K562 (cell line): ENCODE measurements around the gene TENT5A. TPM values are rescaled to one million over a fixed set of nuclear protein-coding genes. Genes with fewer than 3 reads are reported as not detected.

Experiments
- CGGBP1 ChIP-seq: fragments of 250-450 bp; sonication (Bioruptor Pico); IDR thresholded peaks from 2 replicates; pipeline ENCODE4 v1.9.0; 2021; ENCODE audit warnings: mild to moderate bottlenecking
- CSDE1 ChIP-seq, 2 experiments: fragments of 450-650 bp; IDR thresholded peaks; 2 replicates each; pipeline ENCODE4 v1.6.1; 2016; ENCODE audit warnings: mild to moderate bottlenecking in 1 of 2
- IRF1 ChIP-seq: sonication (generic); formaldehyde crosslinking; IDR thresholded peaks from 2 replicates; pipeline ENCODE4 v1.8.0; 2022; ENCODE audit warnings: missing genetic modification reagents, mild to moderate bottlenecking, borderline replicate concordance
- MAFG ChIP-seq: fragments of 450-650 bp; conservative IDR thresholded peaks from 2 replicates; pipeline ENCODE4 v1.6.1; 2016; ENCODE audit warnings: missing genetic modification characterization, missing compliant biosample characterization
- NR3C1 ChIP-seq: sonication (generic); formaldehyde crosslinking; IDR thresholded peaks from 2 replicates; pipeline ENCODE4 v1.8.1; 2022; ENCODE audit warnings: missing genetic modification reagents
- RNF219 ChIP-seq: fragments of 250-450 bp; sonication (Bioruptor Pico); IDR thresholded peaks from 2 replicates; pipeline ENCODE4 v1.5.0; 2022; ENCODE audit warnings: mild to moderate bottlenecking
- SMC3 ChIP-seq: conservative IDR thresholded peaks from 2 replicates; pipeline ENCODE4 v1.6.1; 2011; ENCODE audit warnings: low read depth, low read length, improper control_type of control experiment; ENCODE audit not compliant: insufficient read depth
- TCF7 ChIP-seq: sonication (generic); IDR thresholded peaks from 2 replicates; pipeline ENCODE4 v1.6.1; 2016; ENCODE audit warnings: antibody characterized with exemption, borderline replicate concordance
- ZFX ChIP-seq: sonication (generic); formaldehyde crosslinking; IDR thresholded peaks from 2 replicates; pipeline ENCODE4 v1.8.0; 2022; ENCODE audit warnings: mild to moderate bottlenecking, missing genetic modification reagents, moderate library complexity
- ZNF175 ChIP-seq: fragments of 200-800 bp; sonication (Bioruptor generic); IDR thresholded peaks from 2 replicates; pipeline ENCODE4 v1.6.1; 2016; ENCODE audit warnings: low read depth, mild to moderate bottlenecking, missing genetic modification characterization, missing compliant biosample characterization
- ZNF512 ChIP-seq: IDR thresholded peaks from 2 replicates; pipeline ENCODE4 v1.6.1; 2016; ENCODE audit warnings: missing genetic modification characterization, missing compliant biosample characterization
- ZNF668 ChIP-seq: fragments of 250-450 bp; sonication (Bioruptor Pico); IDR thresholded peaks from 2 replicates; pipeline ENCODE4 v1.8.0; 2022; ENCODE audit warnings: mild to moderate bottlenecking, inconsistent platforms
- ZNF696 ChIP-seq: fragments of 250-450 bp; sonication (Bioruptor Pico); conservative IDR thresholded peaks from 2 replicates; pipeline ENCODE4 v1.4.0; 2020; ENCODE audit warnings: mild to moderate bottlenecking, moderate library complexity
- polyA plus RNA-seq, 8 experiments: library from polyadenylated mRNA; depleted of rRNA in 4 of 8; stranded (reverse) in 5 of 8; unstranded in 3 of 8; fragments of >200 nt; fragmentation: Nextera tagmentation in 2 of 8; fragmentation: Illumina TruSeq in 1 of 8; extraction: Ambion mirVana in 2 of 8; extraction: Trizol in 1 of 8; gene quantifications; 2 replicates each; pipeline versions ENCODE4 v1.2.1 to v1.2.3, GENCODE V29; 2011 to 2014; ENCODE audit warnings: inconsistent platforms in 1 of 8, missing spikeins in 1 of 8
- total RNA-seq, 7 experiments: library from RNA; depleted of rRNA in 6 of 7; stranded (reverse); fragments of >200 nt in 6 of 7; fragmentation: Illumina TruSeq in 2 of 7; extraction: Trizol in 2 of 7; gene quantifications; 2 replicates each; pipeline versions ENCODE4 v1.2.1 to v1.2.3, GENCODE V29; 2011 to 2021; ENCODE audit warnings: low replicate concordance in 1 of 7
- TF ChIP-seq, protein P1 (sequence below): fragments of 250-450 bp; sonication (Bioruptor Pico); IDR thresholded peaks from 2 replicates; pipeline ENCODE4 v1.4.0; 2020

The TENT5A gene
- total and polyA plus RNA-seq, 9 of the 15 experiments (the other 6 are each of a cell fraction or from before 2014, with no cell fraction given): 0.77 to 2.3 (median 1.3) TPM

GRCh38 chr6:81753711-81754577 lies 1.5 kb upstream of the TENT5A start (continued):
- TF ChIP-seq ZFX (CRISPR knock-in tag): peak; percentile 74
- no peak for TF ChIP-seq MAFG (tag)
- TF ChIP-seq IRF1 (CRISPR knock-in tag): no peak
- no peak for TF ChIP-seq RNF219 (CRISPR knock-in tag)
- no peak for TF ChIP-seq NR3C1 (CRISPR knock-in tag)
- TF ChIP-seq, protein P1, sequence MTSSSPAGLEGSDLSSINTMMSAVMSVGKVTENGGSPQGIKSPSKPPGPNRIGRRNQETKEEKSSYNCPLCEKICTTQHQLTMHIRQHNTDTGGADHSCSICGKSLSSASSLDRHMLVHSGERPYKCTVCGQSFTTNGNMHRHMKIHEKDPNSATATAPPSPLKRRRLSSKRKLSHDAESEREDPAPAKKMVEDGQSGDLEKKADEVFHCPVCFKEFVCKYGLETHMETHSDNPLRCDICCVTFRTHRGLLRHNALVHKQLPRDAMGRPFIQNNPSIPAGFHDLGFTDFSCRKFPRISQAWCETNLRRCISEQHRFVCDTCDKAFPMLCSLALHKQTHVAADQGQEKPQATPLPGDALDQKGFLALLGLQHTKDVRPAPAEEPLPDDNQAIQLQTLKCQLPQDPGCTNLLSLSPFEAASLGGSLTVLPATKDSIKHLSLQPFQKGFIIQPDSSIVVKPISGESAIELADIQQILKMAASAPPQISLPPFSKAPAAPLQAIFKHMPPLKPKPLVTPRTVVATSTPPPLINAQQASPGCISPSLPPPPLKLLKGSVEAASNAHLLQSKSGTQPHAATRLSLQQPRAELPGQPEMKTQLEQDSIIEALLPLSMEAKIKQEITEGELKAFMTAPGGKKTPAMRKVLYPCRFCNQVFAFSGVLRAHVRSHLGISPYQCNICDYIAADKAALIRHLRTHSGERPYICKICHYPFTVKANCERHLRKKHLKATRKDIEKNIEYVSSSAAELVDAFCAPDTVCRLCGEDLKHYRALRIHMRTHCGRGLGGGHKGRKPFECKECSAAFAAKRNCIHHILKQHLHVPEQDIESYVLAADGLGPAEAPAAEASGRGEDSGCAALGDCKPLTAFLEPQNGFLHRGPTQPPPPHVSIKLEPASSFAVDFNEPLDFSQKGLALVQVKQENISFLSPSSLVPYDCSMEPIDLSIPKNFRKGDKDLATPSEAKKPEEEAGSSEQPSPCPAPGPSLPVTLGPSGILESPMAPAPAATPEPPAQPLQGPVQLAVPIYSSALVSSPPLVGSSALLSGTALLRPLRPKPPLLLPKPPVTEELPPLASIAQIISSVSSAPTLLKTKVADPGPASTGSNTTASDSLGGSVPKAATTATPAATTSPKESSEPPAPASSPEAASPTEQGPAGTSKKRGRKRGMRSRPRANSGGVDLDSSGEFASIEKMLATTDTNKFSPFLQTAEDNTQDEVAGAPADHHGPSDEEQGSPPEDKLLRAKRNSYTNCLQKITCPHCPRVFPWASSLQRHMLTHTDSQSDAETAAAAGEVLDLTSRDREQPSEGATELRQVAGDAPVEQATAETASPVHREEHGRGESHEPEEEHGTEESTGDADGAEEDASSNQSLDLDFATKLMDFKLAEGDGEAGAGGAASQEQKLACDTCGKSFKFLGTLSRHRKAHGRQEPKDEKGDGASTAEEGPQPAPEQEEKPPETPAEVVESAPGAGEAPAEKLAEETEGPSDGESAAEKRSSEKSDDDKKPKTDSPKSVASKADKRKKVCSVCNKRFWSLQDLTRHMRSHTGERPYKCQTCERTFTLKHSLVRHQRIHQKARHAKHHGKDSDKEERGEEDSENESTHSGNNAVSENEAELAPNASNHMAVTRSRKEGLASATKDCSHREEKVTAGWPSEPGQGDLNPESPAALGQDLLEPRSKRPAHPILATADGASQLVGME (CRISPR knock-in tag): no peak
- TF ChIP-seq ZNF668: no peak
- TF ChIP-seq SMC3: peak; percentile 33; the same call in 1 of the 2 replicates
- TF ChIP-seq ZNF696 (CRISPR knock-in tag): no peak
- TF ChIP-seq CGGBP1 (CRISPR knock-in tag): no peak
- no peak for TF ChIP-seq TCF7
- no peak for TF ChIP-seq ZNF512 (tag)
- no peak for TF ChIP-seq CSDE1 (IDR thresholded peaks at IDR 0.05)
- no peak for TF ChIP-seq ZNF175
